Measurements from ENCODE around the gene MICAL1. TPM values are rescaled to one million over a fixed set of nuclear protein-coding genes. Genes with fewer than 3 reads are reported as not detected.

The MICAL1 gene
- total RNA-seq (2021), result 10.8 and 17.7 TPM in 2 replicates
- Bru-seq, nascent RNA, result percentile 48 among the genes with signal in this experiment
- BruChase-seq, experiment 1, labeled RNA remaining after a 2-hour chase, result percentile 49 among the genes with signal in this experiment
- percentile 52 among the genes with signal in this experiment for BruChase-seq, experiment 2, labeled RNA remaining after a 6-hour chase
- long read RNA-seq, transcript MICAL1-202 (25 exons, 3,645 nt), result major isoform, 5 of 11 reads
- long read RNA-seq, partial matches to known transcripts, result 4 of 11 reads
- long read RNA-seq, other reads (novel, unspliced or antisense), result 1 of 11 reads

- Histone ChIP-seq H3K4me1 (replicated peaks; ENCODE audit: insufficient read depth) (no peaks in the 10 kb centered on the region; the same call in 1 of the 2 replicates), H3K27me3 (ENCODE audit: insufficient read depth, low read depth) (no peaks in the 10 kb centered on the region), H3K4me2 (peak within 1 kb of the TSS; percentile 95), H3K27ac (no peak within 1 kb of the TSS), H3K9me2 (ENCODE audit: insufficient read depth) (no peaks in the 10 kb centered on the region), H2AFZ (peak within 1 kb of the TSS; percentile 93), H3K79me2 (ENCODE audit: low read depth) (no peaks in the 10 kb centered on the region), H3K36me3 (ENCODE audit: low read depth) (no peaks in the 10 kb centered on the region), H4K20me1 (ENCODE audit: insufficient read depth) (no peaks in the 10 kb centered on the region), H3K4me3 (peak within 1 kb of the TSS; percentile 77), H3F3A (ENCODE audit: insufficient read depth, low read depth) (peaks cover 41% of the 10 kb centered on the region; the same call in 1 of the 2 replicates), H3K9me3 (ENCODE audit: insufficient read depth, low read depth) (no peaks in the 10 kb centered on the region)
- no peak for TF ChIP-seq EZH2 (IDR thresholded peaks at IDR 0.05; ENCODE audit: low read depth)
- TF ChIP-seq, protein P1, sequence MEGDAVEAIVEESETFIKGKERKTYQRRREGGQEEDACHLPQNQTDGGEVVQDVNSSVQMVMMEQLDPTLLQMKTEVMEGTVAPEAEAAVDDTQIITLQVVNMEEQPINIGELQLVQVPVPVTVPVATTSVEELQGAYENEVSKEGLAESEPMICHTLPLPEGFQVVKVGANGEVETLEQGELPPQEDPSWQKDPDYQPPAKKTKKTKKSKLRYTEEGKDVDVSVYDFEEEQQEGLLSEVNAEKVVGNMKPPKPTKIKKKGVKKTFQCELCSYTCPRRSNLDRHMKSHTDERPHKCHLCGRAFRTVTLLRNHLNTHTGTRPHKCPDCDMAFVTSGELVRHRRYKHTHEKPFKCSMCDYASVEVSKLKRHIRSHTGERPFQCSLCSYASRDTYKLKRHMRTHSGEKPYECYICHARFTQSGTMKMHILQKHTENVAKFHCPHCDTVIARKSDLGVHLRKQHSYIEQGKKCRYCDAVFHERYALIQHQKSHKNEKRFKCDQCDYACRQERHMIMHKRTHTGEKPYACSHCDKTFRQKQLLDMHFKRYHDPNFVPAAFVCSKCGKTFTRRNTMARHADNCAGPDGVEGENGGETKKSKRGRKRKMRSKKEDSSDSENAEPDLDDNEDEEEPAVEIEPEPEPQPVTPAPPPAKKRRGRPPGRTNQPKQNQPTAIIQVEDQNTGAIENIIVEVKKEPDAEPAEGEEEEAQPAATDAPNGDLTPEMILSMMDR (conservative IDR thresholded peaks at IDR 0.05), result no peak
- DNase-seq, result peak; percentile 45 to 67
- intact Hi-C loops (cut with micrococcal nuclease; ENCODE audit: unreplicated experiment), result loop anchor here (1.0 to 5.0 kb wide), 2 partner anchors 72 to 268 kb away; no protein-coding TSS in a partner anchor
- CTCF ChIA-PET, result interaction anchor here (1.0 to 1.2 kb wide), 2 partner anchors 31 to 584 kb away, joined by 3 read pairs; no protein-coding TSS in a partner anchor
- no TSS peak for BruUV-seq (replicated peaks)
- POLR2A ChIA-PET (ENCODE audit: unreplicated experiment), result no interaction called here
Measured at GRCh38 chr6:109455437-109456110, at the start of gene MICAL1. TSS of gene MICAL1 (minus strand) at chr6:109455772. CDS start at chr6:109454196, 1,576 bp downstream.

GRCh38 chr6:109503327-109504224 is 48.0 kb upstream of the MICAL1 start:
- H4K20me1 ChIP-seq (ENCODE audit: insufficient read depth), result no peaks in the 10 kb centered on the region
- no peaks in the 10 kb centered on the region; the same call in 1 of the 2 replicates for H3K9me2 ChIP-seq (ENCODE audit: insufficient read depth)
- H3K27me3 ChIP-seq (ENCODE audit: insufficient read depth, low read depth), result no peaks in the 10 kb centered on the region
- H3K79me2 ChIP-seq (ENCODE audit: low read depth), result no peaks in the 10 kb centered on the region
- no peak for DNase-seq
- H3K4me1 ChIP-seq (replicated peaks; ENCODE audit: insufficient read depth), result peaks cover 30% of the 10 kb centered on the region
- intact Hi-C loops (cut with micrococcal nuclease; ENCODE audit: unreplicated experiment), result no loop called here
- BruUV-seq (replicated peaks), result no TSS peak
- ChIA-PET POLR2A (ENCODE audit: unreplicated experiment) (no interaction called here), CTCF (no interaction called here)
- 0 out of 2 replicates have a peak, but pooled peaks cover 6% of the 10 kb centered on the region for H3F3A ChIP-seq (ENCODE audit: insufficient read depth, low read depth)
- no peak overlapping the region for H2AFZ ChIP-seq
- TF ChIP-seq, protein P1 (conservative IDR thresholded peaks at IDR 0.05), result no peak
- TF ChIP-seq EZH2 (IDR thresholded peaks at IDR 0.05; ENCODE audit: low read depth), result no peak
- H3K27ac ChIP-seq, result no peak overlapping the region
- H3K9me3 ChIP-seq (ENCODE audit: insufficient read depth, low read depth), result no peaks in the 10 kb centered on the region
- no peak overlapping the region for H3K4me3 ChIP-seq
- H3K4me2 ChIP-seq, result no peak overlapping the region
- no peaks in the 10 kb centered on the region for H3K36me3 ChIP-seq (ENCODE audit: low read depth)

DNA sequence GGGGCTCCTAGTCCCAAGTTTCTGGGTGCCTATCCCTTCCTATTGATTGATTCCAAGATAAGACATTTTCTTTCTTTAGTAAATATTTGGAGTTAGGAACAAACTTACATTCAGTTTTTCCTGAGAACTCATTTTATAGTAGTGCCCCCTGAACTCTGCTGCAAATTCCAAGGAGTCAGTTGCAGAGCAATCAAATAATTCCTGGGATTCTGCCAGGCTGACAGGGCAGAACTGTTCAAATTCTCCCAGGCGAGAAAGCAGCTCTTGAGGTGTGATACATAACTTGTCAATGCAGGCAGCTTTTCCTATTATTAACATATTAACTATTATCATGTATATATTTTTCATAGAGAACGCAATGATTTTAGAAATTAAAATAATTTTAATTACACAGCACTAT is 43.4 kb upstream of the MICAL1 start:
- no peaks in the 10 kb centered on the region for H3F3A ChIP-seq (ENCODE audit: insufficient read depth, low read depth)
- intact Hi-C loops (cut with micrococcal nuclease; ENCODE audit: unreplicated experiment), result no loop called here
- no peaks in the 10 kb centered on the region for H3K27me3 ChIP-seq (ENCODE audit: insufficient read depth, low read depth)
- H3K4me2 ChIP-seq, result no peak overlapping the region
- ChIA-PET POLR2A (ENCODE audit: unreplicated experiment) (no interaction called here), CTCF (no interaction called here)
- TF ChIP-seq, protein P1 (conservative IDR thresholded peaks at IDR 0.05), result no peak
- TF ChIP-seq EZH2 (IDR thresholded peaks at IDR 0.05; ENCODE audit: low read depth), result no peak
- no peaks in the 10 kb centered on the region for H3K36me3 ChIP-seq (ENCODE audit: low read depth)
- DNase-seq, result no peak
- no peak overlapping the region for H2AFZ ChIP-seq
- H3K9me2 ChIP-seq (ENCODE audit: insufficient read depth), result no peaks in the 10 kb centered on the region; the same call in 1 of the 2 replicates
- H3K27ac ChIP-seq, result no peak overlapping the region
- no peaks in the 10 kb centered on the region for H3K4me1 ChIP-seq (replicated peaks; ENCODE audit: insufficient read depth)
- BruUV-seq (replicated peaks), result no TSS peak
- H3K79me2 ChIP-seq (ENCODE audit: low read depth), result no peaks in the 10 kb centered on the region
- no peak overlapping the region for H3K4me3 ChIP-seq
- H3K9me3 ChIP-seq (ENCODE audit: insufficient read depth, low read depth), result no peaks in the 10 kb centered on the region
- H4K20me1 ChIP-seq (ENCODE audit: insufficient read depth), result no peaks in the 10 kb centered on the region

Data from PC-9 (cell line).